ENCODE measurements around the gene CNTNAP2. TPM values are rescaled to one million over a fixed set of nuclear protein-coding genes. Genes with fewer than 3 reads are reported as not detected.

The CNTNAP2 gene
- total and polyA plus RNA-seq, 9 of the 15 experiments (the other 6 are each of a cell fraction or from before 2014, with no cell fraction given): 0.04 to 0.62 (median 0.09) TPM; not detected in 4

GRCh38 chr7:148362541-148362940, 2245.9 kb downstream of the CNTNAP2 start (continued):
- TF ChIP-seq ARID3B (CRISPR knock-in tag; IDR thresholded peaks at IDR 0.05; ENCODE audit: borderline replicate concordance): no peak
- TF ChIP-seq SMAD2 (IDR thresholded peaks at IDR 0.05; ENCODE audit: low read depth, low read length): no peak
- TF ChIP-seq SFPQ (IDR thresholded peaks at IDR 0.05; ENCODE audit: low read depth, low read length): no peak
- no peak for TF ChIP-seq TRIM28 (IDR thresholded peaks at IDR 0.05)
- TF ChIP-seq ZNF589 (CRISPR knock-in tag; IDR thresholded peaks at IDR 0.05; ENCODE audit: low read depth): no peak
- TF ChIP-seq ZNF444 (CRISPR knock-in tag; IDR thresholded peaks at IDR 0.05): no peak
- TF ChIP-seq FOXM1 (IDR thresholded peaks at IDR 0.05; ENCODE audit: low read depth): no peak
- TF ChIP-seq FOXM1 (CRISPR knock-in tag; IDR thresholded peaks at IDR 0.05; ENCODE audit: low read depth): no peak
- TF ChIP-seq ELF4 (CRISPR knock-in tag; IDR thresholded peaks at IDR 0.05): no peak
